ENCODE data around the gene RPL36. TPM values are rescaled to one million over a fixed set of nuclear protein-coding genes. Genes with fewer than 3 reads are reported as not detected.
A peak's percentile ranks its signal among the peaks of the same experiment; 100 is the strongest.

The RPL36 gene
- total and polyA plus RNA-seq, 2 of the 8 experiments (the other 6 are each of a cell fraction or from before 2014, with no cell fraction given) = 951 to 1,075 TPM

DNA sequence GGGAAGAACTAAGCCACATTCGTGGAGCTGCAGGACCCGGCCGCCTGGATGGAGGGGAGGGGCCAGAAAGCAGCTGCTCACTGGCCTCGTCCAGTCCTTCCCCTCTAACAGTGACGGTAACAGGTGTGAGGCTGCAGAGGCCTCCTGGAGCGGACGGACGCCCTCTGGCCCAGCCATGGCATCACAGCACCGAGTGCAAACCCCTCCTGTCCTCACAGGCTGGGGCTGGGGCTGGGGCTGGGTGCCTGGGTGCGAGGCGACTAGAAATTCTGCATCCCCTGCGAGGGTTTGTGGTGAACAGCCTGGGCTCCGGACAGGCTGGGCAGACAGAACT, 13.4 kb upstream of the RPL36 start:
- H4K5ac ChIP-seq (ENCODE audit: insufficient read length, low read depth, low read length) = no peak overlapping the region
- CTCF ChIA-PET (ENCODE audit: partially characterized antibody) = interaction anchor here (0.6 to 3.0 kb wide), 2 partner anchors 10 to 12 kb away, joined by 3 to 26 read pairs; partner anchors contain the start of gene RPL36
- no peak overlapping the region for H3K27ac ChIP-seq (ENCODE audit: low read depth, low read length)
- no peak overlapping the region for H3K56ac ChIP-seq (replicated peaks; ENCODE audit: insufficient read length, low read depth, low read length)
- no peaks in the 10 kb centered on the region for H3K79me2 ChIP-seq (ENCODE audit: control insufficient read depth in 1 of 2, insufficient read depth in 2 of 2, low read length in 2 of 2)
- H3K79me1 ChIP-seq (ENCODE audit: low read depth, low read length) = peaks cover 3% of the 10 kb centered on the region; the same call in 1 of the 2 replicates
- no peaks in the 10 kb centered on the region for H3K9me3 ChIP-seq (ENCODE audit: insufficient read depth in 2 of 2, low read depth in 1 of 2, low read length in 1 of 2)
- no peak overlapping the region for H3K4me3 ChIP-seq (ENCODE audit: extremely low read depth in 1 of 4, insufficient read depth in 2 of 4, low read depth in 3 of 4, low read length in 4 of 4)
- H2BK15ac ChIP-seq (ENCODE audit: low read length) = no peak overlapping the region
- POLR2A ChIA-PET (ENCODE audit: partially characterized antibody) = interaction anchor here (1.3 to 4.1 kb wide), 4 partner anchors 10 to 54 kb away, joined by 7 to 51 read pairs (median 12); partner anchors contain the start of genes RPL36, SAFB and SAFB2
- DNase-seq (ENCODE audit: low read depth in 1 of 2, low spot score in 2 of 2) (no peak), FAIRE-seq (no peak)
- no peak overlapping the region for H2BK120ac ChIP-seq (replicated peaks; ENCODE audit: low read depth, low read length)
- no peak overlapping the region for H3K4ac ChIP-seq (replicated peaks; ENCODE audit: insufficient read length, low read depth, low read length)
- H2AFZ ChIP-seq (ENCODE audit: low read length) = no peak overlapping the region
- no peak overlapping the region for H2AK5ac ChIP-seq (ENCODE audit: low read depth, low read length)
- no peak overlapping the region for H2BK20ac ChIP-seq (ENCODE audit: low read length)
- H3K23ac ChIP-seq (ENCODE audit: insufficient read length) = no peak overlapping the region
- peaks cover 22% of the 10 kb centered on the region; the same call in 1 of the 2 replicates for H3K23me2 ChIP-seq (ENCODE audit: low read depth, low read length)
- no peak overlapping the region for H3K14ac ChIP-seq (ENCODE audit: insufficient read length)
- H4K8ac ChIP-seq (ENCODE audit: extremely low read depth, insufficient read depth, low read length) = 0 out of 2 replicates have a peak overlapping the region, but pooled peaks have one; percentile 20
- H3K4me1 ChIP-seq (replicated peaks in 1 of 4; ENCODE audit: control insufficient read depth in 3 of 4, insufficient read depth in 4 of 4, low read length in 3 of 4) = peaks cover 0 to 13% (median 2%) of the 10 kb centered on the region in 4 experiments; a peak in 5 of 7 replicates
- no peak overlapping the region for H3K9ac ChIP-seq (replicated peaks in 1 of 4; ENCODE audit: extremely low read depth in 1 of 4, low read depth in 3 of 4, low read length in 3 of 4)
- H4K20me1 ChIP-seq (replicated peaks in 1 of 2; ENCODE audit: control insufficient read depth in 1 of 2, insufficient read depth in 2 of 2, low read length in 2 of 2) = peaks cover 0 to 8% of the 10 kb centered on the region in 2 experiments
- no peak overlapping the region for H4K91ac ChIP-seq (replicated peaks; ENCODE audit: insufficient read length, low read length)
- H3K18ac ChIP-seq (ENCODE audit: extremely low read depth, low read length) = no peak overlapping the region
- H3K4me2 ChIP-seq (ENCODE audit: insufficient read depth in 1 of 2, low read depth in 2 of 2, low read length in 2 of 2) = no peak overlapping the region
- H3K27me3 ChIP-seq (replicated peaks in 1 of 4; ENCODE audit: control insufficient read depth in 3 of 4, extremely low read depth in 1 of 4, insufficient read depth in 3 of 4, low read length in 3 of 4) = no peaks in the 10 kb centered on the region
- no peak overlapping the region for H2BK12ac ChIP-seq (ENCODE audit: low read depth, low read length)
- no peak overlapping the region for H2BK5ac ChIP-seq (ENCODE audit: low read depth, low read length)
- peaks cover 0 to 2% (median 0%) of the 10 kb centered on the region in 4 experiments; a peak in 1 of 8 replicates for H3K36me3 ChIP-seq (ENCODE audit: control insufficient read depth in 2 of 4, insufficient read depth in 4 of 4, low read length in 3 of 4)
- WGBS, 2 experiments (ENCODE audit: extremely low coverage in 1 of 2, insufficient coverage in 1 of 2, insufficient read length in 1 of 2, insufficient replicate concordance in 2 of 2, low coverage in 1 of 2, low lambda C conversion rate in 2 of 2, missing lambda C conversion rate in 1 of 2) = 90% methylated on average over 10 of the region's 13 CpGs; no CpG with 5 or more reads in 1 of the 2 experiments
